IPS-15b (cell line): ENCODE measurements around the gene TSPAN18.

Experiments used
- H3K27me3 ChIP-seq: one replicate; pipeline ENCODE4 v1.6.1; 2013; ENCODE audit warnings: low read length; ENCODE audit not compliant: control insufficient read depth, insufficient read depth
- H3K36me3 ChIP-seq: one replicate; pipeline ENCODE4 v1.6.1; 2013; ENCODE audit warnings: low read length; ENCODE audit not compliant: control insufficient read depth, insufficient read depth
- H3K4me1 ChIP-seq: one replicate; pipeline ENCODE4 v1.6.1; 2013; ENCODE audit warnings: mild to moderate bottlenecking, low read length; ENCODE audit not compliant: control insufficient read depth, insufficient read depth
- H3K4me3 ChIP-seq: one replicate; pipeline ENCODE4 v1.5.1; 2013; ENCODE audit warnings: low read depth, low read length
- H3K9ac ChIP-seq: one replicate; pipeline ENCODE4 v1.6.1; 2013; ENCODE audit warnings: low read depth, mild to moderate bottlenecking, low read length
- H3K9me3 ChIP-seq: one replicate; pipeline ENCODE4 v1.6.1; 2013; ENCODE audit warnings: mild to moderate bottlenecking, low read length; ENCODE audit not compliant: control insufficient read depth, insufficient read depth

Gene TSPAN18

DNA sequence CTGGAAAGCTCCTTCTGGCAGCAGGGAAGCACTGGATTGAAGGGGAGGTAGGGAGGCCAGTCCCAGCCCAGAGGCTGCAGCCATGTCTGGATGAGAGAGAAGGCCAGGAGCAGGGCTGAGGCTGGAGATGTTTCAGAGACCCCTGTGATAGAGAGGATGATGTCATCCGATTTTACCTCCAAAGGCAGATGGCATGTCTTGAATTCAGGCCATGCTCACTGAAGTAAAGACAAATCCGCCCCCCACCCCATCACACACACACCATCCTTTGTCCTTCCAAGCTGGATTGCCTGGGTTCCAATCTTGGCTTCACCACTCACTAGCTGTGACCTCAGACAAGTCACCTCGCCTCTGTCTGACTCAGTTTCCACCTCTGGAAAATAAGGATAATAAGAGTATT, 176.8 kb downstream of the TSPAN18 start:
- H3K4me1 ChIP-seq = peaks cover 12% of the 10 kb centered on the region
- peaks cover 2% of the 10 kb centered on the region for H3K9me3 ChIP-seq
- no peaks in the 10 kb centered on the region for H3K36me3 ChIP-seq
- no peak overlapping the region for H3K9ac ChIP-seq
- no peak overlapping the region for H3K4me3 ChIP-seq
- H3K27me3 ChIP-seq = no peaks in the 10 kb centered on the region

DNA sequence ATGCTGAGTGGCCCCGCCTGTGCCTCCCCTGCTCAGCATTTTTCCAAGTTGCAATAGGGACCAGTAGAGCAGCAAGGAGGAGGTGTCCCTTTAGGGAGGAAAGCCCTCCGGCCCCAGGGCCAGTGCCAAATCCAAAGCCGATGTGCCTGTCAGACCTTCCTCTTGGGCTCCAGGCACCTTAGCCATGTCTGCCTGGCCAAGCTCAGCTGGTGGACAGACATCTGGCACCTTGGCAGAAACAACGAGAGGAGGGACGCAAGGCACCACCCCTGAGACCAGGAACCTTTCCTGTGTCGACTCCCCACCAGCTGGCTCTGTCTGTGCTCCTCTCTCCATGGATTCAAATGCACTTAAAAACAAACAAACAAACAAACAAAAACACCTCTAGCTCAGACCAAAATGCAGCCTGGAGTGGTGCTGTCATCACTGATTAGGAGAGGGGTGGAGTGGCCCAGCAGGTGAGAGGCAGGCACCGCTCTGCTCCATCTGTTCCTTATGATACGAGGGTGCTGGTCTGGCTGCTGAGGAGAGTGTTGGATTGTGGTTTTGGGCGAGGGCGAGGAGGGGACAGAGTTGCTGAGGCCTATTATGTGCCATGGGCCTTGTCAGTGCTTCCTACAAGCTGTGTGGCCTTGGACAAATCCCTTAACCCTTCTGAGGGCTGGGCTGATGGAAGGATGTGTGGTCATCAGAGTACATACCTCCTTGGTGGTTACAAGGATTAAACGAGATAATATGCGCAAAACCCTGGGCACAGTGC, 177.7 kb downstream of the TSPAN18 start:
- Histone ChIP-seq H3K27me3 (no peaks in the 10 kb centered on the region), H3K9me3 (no peaks in the 10 kb centered on the region), H3K4me3 (no peak overlapping the region), H3K9ac (no peak overlapping the region), H3K36me3 (no peaks in the 10 kb centered on the region), H3K4me1 (peaks cover 12% of the 10 kb centered on the region)

GRCh38 chr11:44905131-44905866, 178.5 kb downstream of the TSPAN18 start:
- H3K36me3 ChIP-seq = no peaks in the 10 kb centered on the region
- H3K4me3 ChIP-seq = no peak overlapping the region
- no peaks in the 10 kb centered on the region for H3K27me3 ChIP-seq
- peaks cover 12% of the 10 kb centered on the region for H3K4me1 ChIP-seq
- no peaks in the 10 kb centered on the region for H3K9me3 ChIP-seq
- H3K9ac ChIP-seq = no peak overlapping the region

DNA sequence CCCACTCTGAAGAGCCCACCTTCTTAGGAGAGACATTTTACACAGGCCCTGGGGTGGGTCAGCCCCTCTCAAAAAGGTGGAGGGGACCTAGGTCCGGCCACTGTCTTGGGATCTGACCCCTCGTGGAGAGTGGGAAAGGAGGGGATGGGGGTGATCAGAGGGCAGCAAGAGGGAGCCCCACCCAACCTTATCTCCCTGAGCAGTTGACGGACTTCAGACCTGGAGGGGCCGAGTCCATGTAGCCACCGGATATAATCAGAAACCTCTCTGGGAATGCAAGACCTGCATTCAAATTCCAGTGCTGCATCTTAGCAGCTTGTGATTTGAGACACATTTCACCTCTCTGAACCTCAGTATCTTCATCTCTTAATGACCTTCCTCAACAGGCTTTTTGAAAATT, 179.9 kb downstream of the TSPAN18 start:
- Histone ChIP-seq H3K4me3 (no peak overlapping the region), H3K9ac (no peak overlapping the region), H3K4me1 (peaks cover 15% of the 10 kb centered on the region)

GRCh38 chr11:44909557-44909956, 182.8 kb downstream of the TSPAN18 start:
- Histone ChIP-seq H3K36me3 (no peaks in the 10 kb centered on the region), H3K9ac (no peak overlapping the region), H3K27me3 (no peaks in the 10 kb centered on the region), H3K4me1 (peaks cover 19% of the 10 kb centered on the region), H3K4me3 (no peak overlapping the region), H3K9me3 (no peaks in the 10 kb centered on the region)

More for the DNA sequence above, 179.9 kb downstream of the TSPAN18 start:
- Histone ChIP-seq H3K27me3 (no peaks in the 10 kb centered on the region), H3K36me3 (no peaks in the 10 kb centered on the region), H3K9me3 (no peaks in the 10 kb centered on the region)

GRCh38 chr11:44910591-44910990, 183.8 kb downstream of the TSPAN18 start:
- no peaks in the 10 kb centered on the region for H3K9me3 ChIP-seq
- no peak overlapping the region for H3K4me3 ChIP-seq
- H3K4me1 ChIP-seq = peaks cover 12% of the 10 kb centered on the region
- H3K9ac ChIP-seq = no peak overlapping the region
- no peaks in the 10 kb centered on the region for H3K27me3 ChIP-seq
- no peaks in the 10 kb centered on the region for H3K36me3 ChIP-seq

DNA sequence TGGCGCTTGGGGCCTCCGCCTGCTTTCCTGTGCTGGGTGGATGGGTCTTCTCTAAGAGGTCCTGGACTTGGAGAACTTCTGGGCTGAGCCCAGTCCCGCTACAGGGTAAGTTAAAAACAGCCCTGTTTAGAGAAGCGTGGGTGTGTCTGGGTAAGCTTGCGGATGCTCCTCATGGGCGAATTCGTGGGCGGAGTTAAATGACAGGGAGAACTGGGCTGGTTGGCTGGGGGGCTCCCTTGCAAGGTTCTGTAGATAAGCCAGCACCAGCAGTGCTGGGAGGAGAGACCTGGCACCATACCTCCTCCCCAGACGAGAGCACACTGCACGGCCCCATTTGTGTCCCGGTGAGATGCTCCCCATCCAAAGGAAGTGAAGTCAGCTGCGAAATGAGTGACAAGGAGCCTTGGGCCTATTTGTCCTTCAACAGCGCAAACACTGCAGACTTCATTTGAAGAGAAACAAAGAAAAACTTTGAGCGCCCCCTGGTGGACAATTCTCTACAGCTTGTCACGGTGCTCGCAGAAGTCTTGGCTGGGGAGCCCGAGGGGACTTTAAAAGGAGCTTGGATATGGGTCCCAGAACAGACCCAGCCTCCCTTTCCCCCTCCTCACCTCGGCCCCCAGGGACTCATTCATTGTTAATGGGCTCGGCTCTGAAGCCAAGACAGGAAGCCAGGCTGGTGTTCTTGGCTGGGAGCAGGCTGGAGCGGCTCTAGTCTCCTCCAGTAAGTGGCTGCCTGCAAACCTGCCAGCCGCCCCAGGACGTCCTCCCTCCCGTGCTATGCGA, 184.5 kb downstream of the TSPAN18 start:
- Histone ChIP-seq H3K4me3 (peak overlapping the region; percentile 22), H3K9ac (no peak overlapping the region), H3K36me3 (no peaks in the 10 kb centered on the region), H3K4me1 (peaks cover 7% of the 10 kb centered on the region), H3K9me3 (no peaks in the 10 kb centered on the region), H3K27me3 (no peaks in the 10 kb centered on the region)

DNA sequence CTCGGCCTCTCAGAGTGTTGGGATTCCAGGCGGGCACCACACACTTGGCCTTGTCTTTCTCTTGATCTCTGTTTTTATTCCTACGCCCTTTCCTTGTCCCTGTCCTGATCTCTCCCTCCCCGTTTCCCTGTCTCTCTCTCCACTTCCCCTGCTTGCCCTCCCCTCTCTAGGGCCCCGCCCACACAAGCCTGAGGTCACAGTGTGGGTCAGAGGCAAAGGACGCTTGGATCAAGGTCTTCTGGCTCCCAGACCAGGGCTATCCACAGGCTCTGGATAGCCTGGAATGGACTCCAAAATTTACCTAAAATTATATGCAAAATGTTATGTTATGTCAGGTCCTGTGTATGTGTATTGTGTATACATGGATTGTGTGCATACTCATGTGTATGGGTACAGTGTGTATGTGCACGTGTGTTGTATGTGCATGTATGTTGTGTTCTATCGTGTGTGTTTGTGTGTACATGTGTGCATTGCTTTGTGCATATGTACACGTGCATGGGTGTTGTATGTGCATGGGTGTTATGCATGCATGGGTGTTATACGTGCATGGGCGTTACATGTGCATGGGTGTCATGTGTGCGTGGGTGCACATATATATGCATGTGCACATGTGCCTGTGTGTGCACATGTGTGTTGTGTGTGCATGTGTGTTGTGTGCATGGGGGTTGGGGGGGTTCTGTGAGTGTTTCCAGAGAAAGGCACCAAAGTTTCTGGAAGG, 185.7 kb downstream of the TSPAN18 start:
- Histone ChIP-seq H3K9ac (no peak overlapping the region), H3K4me1 (peaks cover 7% of the 10 kb centered on the region), H3K9me3 (no peaks in the 10 kb centered on the region), H3K4me3 (no peak overlapping the region), H3K27me3 (no peaks in the 10 kb centered on the region), H3K36me3 (no peaks in the 10 kb centered on the region)

- Histone ChIP-seq H3K4me3 (no peak overlapping the region), H3K9me3 (no peaks in the 10 kb centered on the region), H3K36me3 (no peaks in the 10 kb centered on the region), H3K4me1 (peaks cover 7% of the 10 kb centered on the region), H3K27me3 (no peaks in the 10 kb centered on the region), H3K9ac (no peak overlapping the region)
Measured at GRCh38 chr11:44913502-44913901, 186.7 kb downstream of the TSPAN18 start.

DNA sequence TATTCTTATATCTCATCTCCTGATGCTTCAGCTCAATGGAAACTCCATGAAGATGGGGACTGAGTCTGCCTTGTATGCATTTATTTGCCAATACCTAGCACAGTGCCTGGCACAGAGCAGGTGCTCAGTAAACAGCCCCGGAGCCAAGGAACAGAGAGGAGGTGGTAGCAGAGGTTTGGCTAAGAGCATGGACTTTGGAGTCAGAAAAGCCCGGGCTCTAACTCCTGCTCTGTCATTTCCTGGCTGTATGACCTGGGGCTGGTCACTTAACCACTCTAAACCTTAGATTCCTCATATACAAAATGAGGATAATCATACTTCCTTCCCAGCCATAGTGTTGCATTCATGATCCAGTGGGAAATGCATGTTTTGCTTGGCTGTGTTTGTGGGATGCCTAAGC, 187.3 kb downstream of the TSPAN18 start:
- Histone ChIP-seq H3K9ac (no peak overlapping the region), H3K27me3 (no peaks in the 10 kb centered on the region), H3K9me3 (no peaks in the 10 kb centered on the region), H3K4me1 (peaks cover 7% of the 10 kb centered on the region), H3K36me3 (no peaks in the 10 kb centered on the region), H3K4me3 (no peak overlapping the region)

GRCh38 chr11:44915004-44915403, 188.2 kb downstream of the TSPAN18 start:
- peaks cover 7% of the 10 kb centered on the region for H3K4me1 ChIP-seq
- H3K9me3 ChIP-seq = no peaks in the 10 kb centered on the region
- H3K4me3 ChIP-seq = no peak overlapping the region
- no peaks in the 10 kb centered on the region for H3K27me3 ChIP-seq
- no peaks in the 10 kb centered on the region for H3K36me3 ChIP-seq
- H3K9ac ChIP-seq = no peak overlapping the region
